DMS 273 treated with DMSO at 0.1 percent for 48 hours (cell line): Measurements from ENCODE around the gene XKRX.
A peak's percentile ranks its signal among the peaks of the same experiment; 100 is the strongest.

ENCODE experiments used
- DNase-seq: peaks from one replicate; lab custom pipeline; 2025; lab: John Stamatoyannopoulos, UW

Gene XKRX

GRCh38 chrX:100928660-100929613, at the start of gene XKRX:
TSS of gene XKRX (minus strand) at chrX:100928917. CDS start at chrX:100928304, 613 bp downstream.
- DNase-seq = no peak

GRCh38 chrX:100976211-100976610, 47.5 kb upstream of the XKRX start:
- DNase-seq = no peak

GRCh38 chrX:100975212-100975611, 46.5 kb upstream of the XKRX start:
- no peak for DNase-seq

- DNase-seq = no peak
Observed at GRCh38 chrX:100973411-100973810, 44.7 kb upstream of the XKRX start.

- no peak for DNase-seq
Observed at GRCh38 chrX:100969936-100970335, 41.2 kb upstream of the XKRX start.

- DNase-seq = no peak
Observed at GRCh38 chrX:100969408-100969807, 40.7 kb upstream of the XKRX start, which contains the start of gene ARL13A. TSS of gene ARL13A (plus strand) at chrX:100969708. CDS start at chrX:100973690, 3,982 bp downstream.

GRCh38 chrX:100964362-100964761, 35.6 kb upstream of the XKRX start:
- no peak for DNase-seq

GRCh38 chrX:100962811-100963210, 34.1 kb upstream of the XKRX start:
- DNase-seq = no peak

GRCh38 chrX:100948557-100948956, 19.8 kb upstream of the XKRX start:
- DNase-seq = no peak

- DNase-seq = peak; percentile 46
Observed at GRCh38 chrX:100946299-100946927, 17.7 kb upstream of the XKRX start.

- DNase-seq = no peak
Observed at GRCh38 chrX:100944601-100945000, 15.9 kb upstream of the XKRX start.

- DNase-seq = no peak
Observed at GRCh38 chrX:100939333-100939732, 10.6 kb upstream of the XKRX start.

- DNase-seq = no peak
Observed at GRCh38 chrX:100935767-100936166, 7.0 kb upstream of the XKRX start.

- DNase-seq = no peak
Observed at GRCh38 chrX:100931925-100932285, 3.2 kb upstream of the XKRX start.

GRCh38 chrX:100931218-100931924, 2.7 kb upstream of the XKRX start:
- DNase-seq = no peak

GRCh38 chrX:100926453-100926852, 2.3 kb downstream of the XKRX start:
- DNase-seq = no peak

GRCh38 chrX:100924375-100924774, 4.3 kb downstream of the XKRX start:
- no peak for DNase-seq

- DNase-seq = no peak
Observed at GRCh38 chrX:100915562-100915961, 13.2 kb downstream of the XKRX start.

GRCh38 chrX:100913111-100913510, 15.6 kb downstream of the XKRX start:
- no peak for DNase-seq

GRCh38 chrX:100911731-100912130, 17.0 kb downstream of the XKRX start:
- DNase-seq = no peak

- no peak for DNase-seq
Observed at GRCh38 chrX:100905620-100906019, 23.1 kb downstream of the XKRX start.

- DNase-seq = no peak
Observed at GRCh38 chrX:100904433-100904832, 24.3 kb downstream of the XKRX start.
